Mesenteric fat pad (tissue), 1 donor: ENCODE results near the gene CLCA2. TPM values are rescaled to one million over a fixed set of nuclear protein-coding genes. Genes with fewer than 3 reads are reported as not detected.

Source experiments
- DNase-seq: peaks from one replicate; pipeline ENCODE4 v3.0.0-alpha.2; 2020; ENCODE audit warnings: low spot score
- long read RNA-seq: library from polyadenylated mRNA; unstranded; transcript quantifications from one replicate; pipeline ENCODE4 v2.0.0, GENCODE V29; 2020
- total RNA-seq: library from RNA; stranded (reverse); fragmentation: NEBNext Ultra II Directional; extraction: Animal tissue kit (Norgen Biotek cat#: 25700); gene quantifications from one replicate; pipeline ENCODE4 v1.2.1, GENCODE V29; 2021
- donor health status: DM: yes; HTN: yes; CAD: no.

The CLCA2 gene
- 1.9 TPM for total RNA-seq
- long read RNA-seq, partial matches to known transcripts, result 0 of 1 reads
- long read RNA-seq, other reads (novel, unspliced or antisense), result 1 of 1 reads

GRCh38 chr1:86423873-86424272, at the start of gene CLCA2:
TSS of gene CLCA2 (plus strand) at chr1:86424171. CDS start at chr1:86424248, 77 bp downstream.
- no peak for DNase-seq

- DNase-seq, result no peak
These were observed 48.3 kb upstream of the CLCA2 start for GRCh38 chr1:86375688-86376087.

GRCh38 chr1:86377341-86377740, 46.6 kb upstream of the CLCA2 start:
- no peak for DNase-seq

- DNase-seq, result no peak
These were observed 45.2 kb upstream of the CLCA2 start for GRCh38 chr1:86378813-86379212.

GRCh38 chr1:86380257-86380861, 43.6 kb upstream of the CLCA2 start:
- no peak for DNase-seq

- no peak for DNase-seq
These were observed 42.7 kb upstream of the CLCA2 start for GRCh38 chr1:86381223-86381622.

GRCh38 chr1:86382878-86383277, 41.1 kb upstream of the CLCA2 start:
- DNase-seq, result no peak

- no peak for DNase-seq
These were observed 35.9 kb upstream of the CLCA2 start for GRCh38 chr1:86387916-86388627.

- no peak for DNase-seq
These were observed 35.2 kb upstream of the CLCA2 start for GRCh38 chr1:86388777-86389176.

- DNase-seq, result no peak
These were observed 34.7 kb upstream of the CLCA2 start for GRCh38 chr1:86389307-86389706.

- no peak for DNase-seq
These were observed 29.6 kb upstream of the CLCA2 start for GRCh38 chr1:86394416-86394815.

- DNase-seq, result peak; percentile 95
These were observed 28.0 kb upstream of the CLCA2 start, which contains the start of gene ODF2L for GRCh38 chr1:86395751-86396497. TSS of gene ODF2L (minus strand) at chr1:86396323. CDS start at chr1:86387027, 9,296 bp downstream.

- no peak for DNase-seq
These were observed 27.5 kb upstream of the CLCA2 start for GRCh38 chr1:86396498-86396890.

- DNase-seq, result no peak
These were observed 14.5 kb upstream of the CLCA2 start for GRCh38 chr1:86409416-86410021.

GRCh38 chr1:86410879-86411278, 13.1 kb upstream of the CLCA2 start:
- DNase-seq, result no peak

- DNase-seq, result no peak
These were observed 7.6 kb upstream of the CLCA2 start for GRCh38 chr1:86416343-86416742.

- DNase-seq, result no peak
These were observed 4.6 kb upstream of the CLCA2 start for GRCh38 chr1:86419277-86419903.

- DNase-seq, result no peak
These were observed 2.2 kb upstream of the CLCA2 start for GRCh38 chr1:86421601-86422280.

- DNase-seq, result no peak
These were observed 498 bp upstream of the CLCA2 start for GRCh38 chr1:86423473-86423872.

- no peak for DNase-seq
These were observed 5.3 kb downstream of the CLCA2 start for GRCh38 chr1:86429122-86429725.
